Chondrocyte (in vitro differentiated cells): Measurements from ENCODE around the gene ASCC1. TPM values are rescaled to one million over a fixed set of nuclear protein-coding genes. Genes with fewer than 3 reads are reported as not detected.
"Not testable (repeated sequence)": the region's sequence is repeated elsewhere in the genome, so short reads cannot be mapped to it uniquely, and the experiment has no call there.

Experiments used
- DNase-seq: peaks from one replicate; pipeline ENCODE4 v3.0.0; 2021; ENCODE audit warnings: mixed read lengths, low spot score
- H3K27ac Mint-ChIP-seq: one replicate; pipeline ENCODE4 v1.8.0; 2021; ENCODE audit warnings: mild to moderate bottlenecking, moderate library complexity, mixed read lengths; ENCODE audit not compliant: unreplicated experiment
- H3K27me3 Mint-ChIP-seq: 2 replicates; pipeline ENCODE4 v1.8.0; 2021; ENCODE audit warnings: low read depth, mixed read lengths
- H3K36me3 Mint-ChIP-seq: 2 replicates; pipeline ENCODE4 v1.8.0; 2021; ENCODE audit warnings: low read depth, mixed read lengths
- H3K4me1 Mint-ChIP-seq: 2 replicates; pipeline ENCODE4 v1.8.0; 2021; ENCODE audit warnings: low read depth, mild to moderate bottlenecking, mixed read lengths
- H3K4me3 Mint-ChIP-seq: one replicate; pipeline ENCODE4 v1.8.0; 2021; ENCODE audit warnings: mild to moderate bottlenecking, moderate library complexity, mixed read lengths; ENCODE audit not compliant: unreplicated experiment
- H3K9me3 Mint-ChIP-seq: 2 replicates; pipeline ENCODE4 v1.8.0; 2021; ENCODE audit warnings: low read depth, mixed read lengths
- total RNA-seq: library from RNA; stranded (reverse); gene quantifications from 3 replicates; pipeline ENCODE4 v1.2.1, GENCODE V29; 2021
- TF ChIP-seq, protein P1 (sequence below): fragments of 200-600 bp; sonication (generic); IDR thresholded peaks from 2 replicates; pipeline ENCODE4 v1.5.0; 2021; ENCODE audit warnings: antibody characterized with exemption, mild to moderate bottlenecking, moderate library complexity

ASCC1 gene
- total RNA-seq, 1 donor from 2014 or later: 36.8 TPM

- peaks cover 15% of the 10 kb centered on the region for H3K36me3 Mint-ChIP-seq
- no peak for DNase-seq
- no peaks in the 10 kb centered on the region for H3K9me3 Mint-ChIP-seq
- TF ChIP-seq, protein P1, sequence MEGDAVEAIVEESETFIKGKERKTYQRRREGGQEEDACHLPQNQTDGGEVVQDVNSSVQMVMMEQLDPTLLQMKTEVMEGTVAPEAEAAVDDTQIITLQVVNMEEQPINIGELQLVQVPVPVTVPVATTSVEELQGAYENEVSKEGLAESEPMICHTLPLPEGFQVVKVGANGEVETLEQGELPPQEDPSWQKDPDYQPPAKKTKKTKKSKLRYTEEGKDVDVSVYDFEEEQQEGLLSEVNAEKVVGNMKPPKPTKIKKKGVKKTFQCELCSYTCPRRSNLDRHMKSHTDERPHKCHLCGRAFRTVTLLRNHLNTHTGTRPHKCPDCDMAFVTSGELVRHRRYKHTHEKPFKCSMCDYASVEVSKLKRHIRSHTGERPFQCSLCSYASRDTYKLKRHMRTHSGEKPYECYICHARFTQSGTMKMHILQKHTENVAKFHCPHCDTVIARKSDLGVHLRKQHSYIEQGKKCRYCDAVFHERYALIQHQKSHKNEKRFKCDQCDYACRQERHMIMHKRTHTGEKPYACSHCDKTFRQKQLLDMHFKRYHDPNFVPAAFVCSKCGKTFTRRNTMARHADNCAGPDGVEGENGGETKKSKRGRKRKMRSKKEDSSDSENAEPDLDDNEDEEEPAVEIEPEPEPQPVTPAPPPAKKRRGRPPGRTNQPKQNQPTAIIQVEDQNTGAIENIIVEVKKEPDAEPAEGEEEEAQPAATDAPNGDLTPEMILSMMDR: no peak
- peaks cover 14% of the 10 kb centered on the region for H3K4me1 Mint-ChIP-seq
- no peaks in the 10 kb centered on the region for H3K27me3 Mint-ChIP-seq
- H3K4me3 Mint-ChIP-seq: no peak overlapping the region
- H3K27ac Mint-ChIP-seq: no peak overlapping the region
Observed at GRCh38 chr10:72108830-72109635, 107.0 kb downstream of the ASCC1 start.

DNA sequence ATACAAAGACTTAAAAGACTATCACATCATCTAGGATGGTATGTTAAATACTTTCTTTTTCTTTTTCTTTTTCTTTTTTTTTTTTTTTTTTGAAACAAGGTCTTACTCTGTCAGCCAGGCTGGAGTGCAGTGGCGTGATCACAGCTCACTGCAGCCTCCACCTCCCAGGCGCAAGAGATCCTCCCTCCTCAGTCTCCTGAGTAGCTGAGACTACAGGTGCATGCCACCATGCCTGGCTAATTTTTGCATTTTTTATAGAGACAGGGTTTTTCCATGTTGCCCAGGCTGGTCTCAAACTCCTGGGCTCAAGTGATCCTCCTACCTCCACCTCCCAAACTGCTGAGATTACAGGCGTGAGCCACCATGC lies 108.1 kb downstream of the ASCC1 start:
- not testable (repeated sequence) for DNase-seq, H3K27ac Mint-ChIP-seq, H3K27me3 Mint-ChIP-seq, H3K4me3 Mint-ChIP-seq, H3K9me3 Mint-ChIP-seq
- peaks cover 17% of the 10 kb centered on the region for H3K36me3 Mint-ChIP-seq
- peaks cover 14% of the 10 kb centered on the region for H3K4me1 Mint-ChIP-seq

DNA sequence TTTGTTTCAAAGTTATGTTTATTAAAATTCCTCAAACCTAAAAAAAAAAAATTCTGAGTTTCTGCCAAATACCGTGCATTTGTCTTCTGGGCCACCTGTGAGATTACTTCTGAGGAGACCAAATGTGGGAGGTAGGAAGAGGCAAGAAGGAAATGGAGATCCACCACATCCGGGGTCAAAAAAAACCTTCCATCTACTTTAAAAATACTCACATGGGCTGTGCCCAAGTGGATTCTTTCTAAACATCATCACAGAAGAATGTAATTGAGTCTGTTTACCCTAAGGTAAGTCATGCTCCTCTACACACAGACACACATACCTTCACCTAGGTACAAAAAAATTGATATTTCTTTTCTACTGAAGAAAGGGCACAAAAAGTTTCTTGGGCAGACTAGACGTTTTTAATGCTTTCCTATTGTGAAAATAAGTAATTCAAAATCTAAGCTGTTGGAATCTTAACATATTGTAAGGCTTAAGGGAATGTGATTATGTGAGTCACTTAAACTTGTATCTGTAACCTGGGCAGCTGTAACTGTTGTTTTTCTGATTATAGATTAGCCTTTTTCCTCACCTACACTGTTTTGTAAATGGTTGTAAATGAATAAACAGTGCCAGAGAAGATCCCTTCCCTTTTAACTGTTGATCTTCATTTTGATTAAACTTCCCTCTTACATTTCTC lies 108.6 kb downstream of the ASCC1 start:
- H3K9me3 Mint-ChIP-seq: no peaks in the 10 kb centered on the region
- DNase-seq: no peak
- H3K4me3 Mint-ChIP-seq: no peak overlapping the region
- H3K4me1 Mint-ChIP-seq: peaks cover 14% of the 10 kb centered on the region
- no peaks in the 10 kb centered on the region for H3K27me3 Mint-ChIP-seq
- H3K27ac Mint-ChIP-seq: no peak overlapping the region
- peaks cover 18% of the 10 kb centered on the region for H3K36me3 Mint-ChIP-seq
- TF ChIP-seq, protein P1: no peak

GRCh38 chr10:72106896-72107295 lies 109.2 kb downstream of the ASCC1 start:
- TF ChIP-seq, protein P1: no peak
- DNase-seq: no peak
- peaks cover 21% of the 10 kb centered on the region for H3K36me3 Mint-ChIP-seq
- H3K4me3 Mint-ChIP-seq: no peak overlapping the region
- H3K27ac Mint-ChIP-seq: no peak overlapping the region
- H3K4me1 Mint-ChIP-seq: peaks cover 14% of the 10 kb centered on the region
- H3K9me3 Mint-ChIP-seq: no peaks in the 10 kb centered on the region
- H3K27me3 Mint-ChIP-seq: no peaks in the 10 kb centered on the region

GRCh38 chr10:72106154-72106849 lies 109.8 kb downstream of the ASCC1 start:
- H3K27ac Mint-ChIP-seq: no peak overlapping the region
- DNase-seq: no peak
- H3K36me3 Mint-ChIP-seq: peaks cover 27% of the 10 kb centered on the region
- H3K27me3 Mint-ChIP-seq: no peaks in the 10 kb centered on the region
- no peaks in the 10 kb centered on the region for H3K9me3 Mint-ChIP-seq
- no peak overlapping the region for H3K4me3 Mint-ChIP-seq
- TF ChIP-seq, protein P1: no peak
- H3K4me1 Mint-ChIP-seq: peaks cover 14% of the 10 kb centered on the region
